GM19025 (cell line): Measurements from ENCODE around the gene NOP16.

ENCODE experiments used
- ATAC-seq: cut with Tn5 transposase; IDR thresholded peaks from one replicate; pipeline ENCODE4 v1.9.1; 2021; ENCODE audit warnings: mild to moderate bottlenecking, low read depth, moderate library complexity; ENCODE audit not compliant: unreplicated experiment

Gene NOP16

GRCh38 chr5:176362233-176362490 is 26.2 kb downstream of the NOP16 start:
- no peak for ATAC-seq

- ATAC-seq, result peak; percentile 83
Observed at GRCh38 chr5:176361437-176362232, 26.8 kb downstream of the NOP16 start, which contains the start of gene KIAA1191. Gene KIAA1191, minus strand, starts transcription at chr5:176361764. Its CDS starts 2,256 bp downstream, at chr5:176359508.

GRCh38 chr5:176360894-176361436 is 27.4 kb downstream of the NOP16 start:
- no peak for ATAC-seq

GRCh38 chr5:176359658-176360057 is 28.7 kb downstream of the NOP16 start:
- ATAC-seq, result no peak

- no peak for ATAC-seq
Observed at GRCh38 chr5:176356179-176356566, 32.2 kb downstream of the NOP16 start.

- no peak for ATAC-seq
Observed at GRCh38 chr5:176355400-176356178, 32.8 kb downstream of the NOP16 start.

GRCh38 chr5:176353533-176353932 is 34.9 kb downstream of the NOP16 start:
- ATAC-seq, result no peak

GRCh38 chr5:176352116-176352878 is 36.1 kb downstream of the NOP16 start:
- ATAC-seq, result no peak

GRCh38 chr5:176350416-176350815 is 38.0 kb downstream of the NOP16 start:
- ATAC-seq, result no peak

- no peak for ATAC-seq
Observed at GRCh38 chr5:176342766-176343458, 45.5 kb downstream of the NOP16 start.

- ATAC-seq, result no peak
Observed at GRCh38 chr5:176342158-176342483, 46.3 kb downstream of the NOP16 start.

GRCh38 chr5:176341325-176342157 is 46.9 kb downstream of the NOP16 start:
- no peak for ATAC-seq

- ATAC-seq, result no peak
Observed at GRCh38 chr5:176339304-176339703, 49.1 kb downstream of the NOP16 start.

GRCh38 chr5:176337913-176338312 is 50.5 kb downstream of the NOP16 start:
- ATAC-seq, result no peak

GRCh38 chr5:176334031-176334770 is 54.2 kb downstream of the NOP16 start:
- no peak for ATAC-seq
